ENCODE measurements around the gene DRD3. TPM values are rescaled to one million over a fixed set of nuclear protein-coding genes. Genes with fewer than 3 reads are reported as not detected.

The DRD3 gene
- total RNA-seq, 1 experiment from 2014 or later = not detected

DNA sequence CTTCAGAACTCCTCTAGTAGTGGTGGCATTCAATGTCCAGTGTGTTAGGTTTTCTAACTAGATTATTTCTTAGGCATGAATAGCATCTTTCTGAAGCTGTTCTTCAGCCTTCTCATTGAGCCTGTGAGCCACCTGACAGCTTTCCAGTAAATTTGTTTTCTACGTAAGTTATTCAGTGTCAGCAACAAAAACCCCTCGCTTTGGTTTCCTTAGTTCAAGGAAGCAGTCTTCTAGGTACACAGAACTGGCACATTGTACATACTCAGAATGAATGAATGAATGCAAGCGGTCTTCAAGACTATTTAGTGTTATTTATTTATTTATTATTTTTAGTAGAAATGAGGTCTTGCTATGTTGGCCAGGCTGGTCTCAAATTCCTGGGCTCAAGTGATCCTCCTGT, 44.9 kb downstream of the DRD3 start:
- ChIA-PET CTCF (no interaction called here), POLR2A (no interaction called here)
- H3K9me3 Mint-ChIP-seq (ENCODE audit: unreplicated experiment) = no peaks in the 10 kb centered on the region
- BruUV-seq (replicated peaks) = no TSS peak
- H3K27me3 Mint-ChIP-seq (ENCODE audit: insufficient read depth, unreplicated experiment) = no peaks in the 10 kb centered on the region
- no peaks in the 10 kb centered on the region for H3K36me3 Mint-ChIP-seq (ENCODE audit: insufficient read depth, unreplicated experiment)
- no peaks in the 10 kb centered on the region for H3K4me1 Mint-ChIP-seq (ENCODE audit: insufficient read depth, unreplicated experiment)
- H3K4me3 Mint-ChIP-seq (ENCODE audit: unreplicated experiment) = no peak overlapping the region
- no peak overlapping the region for H3K27ac Mint-ChIP-seq (ENCODE audit: low read depth, unreplicated experiment)
- intact Hi-C loops (cut with micrococcal nuclease) = no loop called here
- TF ChIP-seq, protein P1, sequence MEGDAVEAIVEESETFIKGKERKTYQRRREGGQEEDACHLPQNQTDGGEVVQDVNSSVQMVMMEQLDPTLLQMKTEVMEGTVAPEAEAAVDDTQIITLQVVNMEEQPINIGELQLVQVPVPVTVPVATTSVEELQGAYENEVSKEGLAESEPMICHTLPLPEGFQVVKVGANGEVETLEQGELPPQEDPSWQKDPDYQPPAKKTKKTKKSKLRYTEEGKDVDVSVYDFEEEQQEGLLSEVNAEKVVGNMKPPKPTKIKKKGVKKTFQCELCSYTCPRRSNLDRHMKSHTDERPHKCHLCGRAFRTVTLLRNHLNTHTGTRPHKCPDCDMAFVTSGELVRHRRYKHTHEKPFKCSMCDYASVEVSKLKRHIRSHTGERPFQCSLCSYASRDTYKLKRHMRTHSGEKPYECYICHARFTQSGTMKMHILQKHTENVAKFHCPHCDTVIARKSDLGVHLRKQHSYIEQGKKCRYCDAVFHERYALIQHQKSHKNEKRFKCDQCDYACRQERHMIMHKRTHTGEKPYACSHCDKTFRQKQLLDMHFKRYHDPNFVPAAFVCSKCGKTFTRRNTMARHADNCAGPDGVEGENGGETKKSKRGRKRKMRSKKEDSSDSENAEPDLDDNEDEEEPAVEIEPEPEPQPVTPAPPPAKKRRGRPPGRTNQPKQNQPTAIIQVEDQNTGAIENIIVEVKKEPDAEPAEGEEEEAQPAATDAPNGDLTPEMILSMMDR (IDR thresholded peaks at IDR 0.05; ENCODE audit: unreplicated experiment) = no peak
- DNase-seq (ENCODE audit: unreplicated experiment) = no peak

DNA sequence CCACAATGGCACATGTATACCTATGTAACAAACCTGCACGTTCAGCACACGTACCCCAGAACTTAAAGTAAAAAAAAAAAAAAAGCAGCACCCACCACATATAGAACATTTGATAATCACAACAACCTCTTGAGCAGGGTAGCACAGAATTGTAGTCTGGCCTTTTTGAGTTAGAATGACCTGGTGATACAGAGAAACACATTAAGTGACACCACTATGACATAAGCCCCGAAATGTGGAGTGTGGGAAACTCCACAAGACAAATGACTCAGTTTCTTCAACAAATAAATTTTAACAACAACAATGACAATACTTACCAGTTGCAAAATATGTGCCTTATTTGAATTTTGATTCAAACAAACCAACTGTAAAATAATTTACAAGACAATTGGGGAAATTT, 46.4 kb downstream of the DRD3 start:
- POLR2A ChIA-PET = no interaction called here
- Mint-ChIP-seq H3K27me3 (ENCODE audit: insufficient read depth, unreplicated experiment) (no peaks in the 10 kb centered on the region), H3K4me1 (ENCODE audit: insufficient read depth, unreplicated experiment) (no peaks in the 10 kb centered on the region), H3K27ac (ENCODE audit: low read depth, unreplicated experiment) (no peak overlapping the region), H3K36me3 (ENCODE audit: insufficient read depth, unreplicated experiment) (no peaks in the 10 kb centered on the region), H3K9me3 (ENCODE audit: unreplicated experiment) (no peaks in the 10 kb centered on the region), H3K4me3 (ENCODE audit: unreplicated experiment) (no peak overlapping the region)
- TF ChIP-seq, protein P1 (IDR thresholded peaks at IDR 0.05; ENCODE audit: unreplicated experiment) = no peak
- no TSS peak for BruUV-seq (replicated peaks)
- CTCF ChIA-PET = interaction anchor here (0.6 kb wide), 1 partner anchor 27 kb away, joined by 3 read pairs; no protein-coding TSS in a partner anchor
- no peak for DNase-seq (ENCODE audit: unreplicated experiment)
- intact Hi-C loops (cut with micrococcal nuclease) = no loop called here

DNA sequence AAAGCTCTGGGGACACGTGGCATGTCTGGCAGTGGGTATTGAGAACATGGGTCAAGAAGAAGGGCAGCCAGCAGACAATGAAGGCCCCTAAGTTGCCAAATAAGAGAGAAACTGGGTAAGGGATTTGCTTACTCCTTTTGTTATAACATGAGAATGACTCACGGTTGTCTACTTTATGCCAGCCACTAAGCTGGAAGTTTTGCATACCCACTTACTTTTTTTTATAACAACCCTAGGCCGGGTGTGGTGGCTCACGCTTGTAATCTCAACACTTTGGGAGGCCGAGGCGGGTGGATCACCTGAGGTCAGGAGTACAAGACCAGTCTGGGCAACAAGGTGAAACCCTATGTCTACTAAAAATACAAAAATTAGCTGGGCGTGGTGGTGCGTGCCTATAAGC, 50.0 kb downstream of the DRD3 start:
- no peak overlapping the region for H3K27ac Mint-ChIP-seq (ENCODE audit: low read depth, unreplicated experiment)
- no peaks in the 10 kb centered on the region for H3K27me3 Mint-ChIP-seq (ENCODE audit: insufficient read depth, unreplicated experiment)
- H3K36me3 Mint-ChIP-seq (ENCODE audit: insufficient read depth, unreplicated experiment) = no peaks in the 10 kb centered on the region
- H3K9me3 Mint-ChIP-seq (ENCODE audit: unreplicated experiment) = no peaks in the 10 kb centered on the region
- DNase-seq (ENCODE audit: unreplicated experiment) = peak; percentile 47
- BruUV-seq (replicated peaks) = no TSS peak
- no peaks in the 10 kb centered on the region for H3K4me1 Mint-ChIP-seq (ENCODE audit: insufficient read depth, unreplicated experiment)
- intact Hi-C loops (cut with micrococcal nuclease) = no loop called here
- ChIA-PET POLR2A (interaction anchor here (0.7 to 1.0 kb wide), 2 partner anchors 10 to 175 kb away, joined by 3 read pairs; no protein-coding TSS in a partner anchor), CTCF (interaction anchor here (1.0 kb wide), 1 partner anchor 23 kb away, joined by 3 read pairs; no protein-coding TSS in a partner anchor)
- H3K4me3 Mint-ChIP-seq (ENCODE audit: unreplicated experiment) = no peak overlapping the region
- TF ChIP-seq, protein P1 (IDR thresholded peaks at IDR 0.05; ENCODE audit: unreplicated experiment) = no peak

DNA sequence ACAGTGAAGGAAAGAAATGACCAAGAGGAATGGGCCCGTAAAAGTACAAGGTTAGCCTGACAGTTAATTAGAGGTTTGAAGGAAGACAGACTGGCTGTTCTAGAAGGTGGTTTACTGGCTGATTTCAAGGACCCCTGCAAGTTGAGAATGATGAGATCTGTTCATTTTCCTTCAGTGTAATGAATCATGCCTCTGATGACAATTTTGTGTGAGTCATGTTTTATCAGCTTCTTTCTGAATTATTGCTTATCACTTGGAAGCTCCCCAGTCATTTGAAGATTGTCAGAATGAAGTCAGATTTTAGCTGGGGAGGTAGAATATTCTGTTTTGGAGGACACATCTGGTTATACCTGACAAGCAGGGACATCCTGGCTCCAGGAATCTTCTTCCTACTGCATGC, 50.6 kb downstream of the DRD3 start:
- Mint-ChIP-seq H3K4me3 (ENCODE audit: unreplicated experiment) (no peak overlapping the region), H3K27ac (ENCODE audit: low read depth, unreplicated experiment) (no peak overlapping the region), H3K27me3 (ENCODE audit: insufficient read depth, unreplicated experiment) (no peaks in the 10 kb centered on the region), H3K36me3 (ENCODE audit: insufficient read depth, unreplicated experiment) (no peaks in the 10 kb centered on the region), H3K9me3 (ENCODE audit: unreplicated experiment) (no peaks in the 10 kb centered on the region), H3K4me1 (ENCODE audit: insufficient read depth, unreplicated experiment) (no peaks in the 10 kb centered on the region)
- BruUV-seq (replicated peaks) = no TSS peak
- intact Hi-C loops (cut with micrococcal nuclease) = no loop called here
- POLR2A ChIA-PET = interaction anchor here (1.0 kb wide), 1 partner anchor 10 kb away, joined by 3 read pairs; no protein-coding TSS in a partner anchor
- no peak for DNase-seq (ENCODE audit: unreplicated experiment)
- TF ChIP-seq, protein P1 (IDR thresholded peaks at IDR 0.05; ENCODE audit: unreplicated experiment) = no peak
- CTCF ChIA-PET = interaction anchor here (1.0 kb wide), 1 partner anchor 24 kb away, joined by 3 read pairs; no protein-coding TSS in a partner anchor
